C4-2B (cell line): Measurements from ENCODE around the gene LORICRIN.

ENCODE experiments used
- CTCF ChIP-seq: fragments of 450-650 bp; conservative IDR thresholded peaks from 2 replicates; pipeline ENCODE4 v1.5.1; 2017; ENCODE audit warnings: mild to moderate bottlenecking
- ZFX ChIP-seq: fragments of 450-650 bp; IDR thresholded peaks from 2 replicates; pipeline ENCODE4 v1.6.1; 2017

GRCh38 chr1:153305682-153306081 lies 46.2 kb downstream of the LORICRIN start:
- TF ChIP-seq CTCF (no peak), ZFX (no peak)
